H1 (cell line): ENCODE data around the gene KIF26B. TPM values are rescaled to one million over a fixed set of nuclear protein-coding genes. Genes with fewer than 3 reads are reported as not detected.

Experiments used
- CTCF ChIA-PET: fragments of 300-600 bp; sonication (Branson Sonifier 250); formaldehyde crosslinking; loops from one replicate; lab custom pipeline; 2021; ENCODE audit not compliant: partially characterized antibody; lab: Charles Lee
- POLR2A ChIA-PET: fragments of 300-600 bp; sonication (Branson Sonifier 250); formaldehyde crosslinking; loops from one replicate; lab custom pipeline; 2021; ENCODE audit warnings: inconsistent platforms; ENCODE audit not compliant: partially characterized antibody; lab: Charles Lee
- DNase-seq, 2 experiments: peaks; one replicate each; pipeline versions ENCODE4 v3.0.0 to v3.0.0-alpha.2; 2010 to 2022; ENCODE audit warnings: low spot score in 2 of 2, low read depth in 1 of 2, mixed read lengths in 1 of 2
- FAIRE-seq: peaks from 2 replicates; lab custom pipeline; 2011; peaks lifted over from hg19 to GRCh38; lab: Jason Lieb, UNC
- H2AFZ ChIP-seq: 2 replicates; pipeline ENCODE4 v1.8.1; 2012; ENCODE audit warnings: low read length, inconsistent platforms
- H2AK5ac ChIP-seq: 2 replicates; pipeline ENCODE4 v1.6.1; 2013; ENCODE audit warnings: low read depth, low read length
- H2BK120ac ChIP-seq: replicated peaks from 2 replicates; pipeline ENCODE3; 2013; ENCODE audit warnings: low read depth, low read length, inconsistent platforms
- H2BK12ac ChIP-seq: 2 replicates; pipeline ENCODE4 v1.6.1; 2013; ENCODE audit warnings: low read depth, low read length
- H2BK15ac ChIP-seq: 2 replicates; pipeline ENCODE4 v1.6.1; 2013; ENCODE audit warnings: low read length
- H2BK20ac ChIP-seq: 2 replicates; pipeline ENCODE4 v1.6.1; 2013; ENCODE audit warnings: low read length
- H2BK5ac ChIP-seq: 2 replicates; pipeline ENCODE4 v1.6.1; 2013; ENCODE audit warnings: low read depth, low read length
- H3K14ac ChIP-seq: 2 replicates; pipeline ENCODE4 v1.6.1; 2013; ENCODE audit warnings: inconsistent platforms; ENCODE audit not compliant: insufficient read length
- H3K18ac ChIP-seq: 2 replicates; pipeline ENCODE4 v1.6.1; 2013; ENCODE audit warnings: low read length; ENCODE audit errors: extremely low read depth
- H3K23ac ChIP-seq: 2 replicates; pipeline ENCODE4 v1.6.1; 2013; ENCODE audit warnings: inconsistent platforms; ENCODE audit not compliant: insufficient read length
- H3K23me2 ChIP-seq: 2 replicates; pipeline ENCODE4 v1.6.1; 2013; ENCODE audit warnings: low read depth, low read length
- H3K27ac ChIP-seq: 2 replicates; pipeline ENCODE4 v1.6.1; 2011; ENCODE audit warnings: low read depth, low read length, inconsistent platforms
- H3K27me3 ChIP-seq, 4 experiments: replicated peaks in 1 of 4; 1 replicate in 1 of 4; 2 replicates in 3 of 4; pipeline versions ENCODE4 v1.6.1 to v1.8.1; 2011 to 2013; ENCODE audit warnings: low read length in 3 of 4, mild to moderate bottlenecking in 3 of 4, inconsistent platforms in 2 of 4, mixed read lengths in 2 of 4, moderate library complexity in 1 of 4; ENCODE audit not compliant: control insufficient read depth in 3 of 4, insufficient read depth in 3 of 4; ENCODE audit errors: extremely low read depth in 1 of 4
- H3K36me3 ChIP-seq, 4 experiments: 2 replicates each; pipeline versions ENCODE4 v1.6.1 to v1.8.1; 2011 to 2013; ENCODE audit warnings: mild to moderate bottlenecking in 4 of 4, low read length in 3 of 4, moderate library complexity in 2 of 4, control low read depth in 1 of 4, inconsistent platforms in 1 of 4; ENCODE audit not compliant: insufficient read depth in 4 of 4, control insufficient read depth in 2 of 4
- H3K4ac ChIP-seq: replicated peaks from 2 replicates; pipeline ENCODE3; 2013; ENCODE audit warnings: low read length, low read depth, mixed read lengths, inconsistent platforms; ENCODE audit not compliant: insufficient read length
- H3K4me1 ChIP-seq, 4 experiments: replicated peaks in 1 of 4; 1 replicate in 1 of 4; 2 replicates in 3 of 4; pipeline versions ENCODE4 v1.6.1 to v1.8.1; 2011 to 2013; ENCODE audit warnings: low read length in 3 of 4, inconsistent platforms in 2 of 4, mixed read lengths in 1 of 4; ENCODE audit not compliant: insufficient read depth in 4 of 4, control insufficient read depth in 3 of 4
- H3K4me2 ChIP-seq, 2 experiments: 2 replicates each; pipeline versions ENCODE4 v1.6.1 to v1.8.1; 2011 to 2013; ENCODE audit warnings: low read depth in 2 of 2, low read length in 2 of 2, control low read depth in 1 of 2, inconsistent platforms in 1 of 2, mild to moderate bottlenecking in 1 of 2; ENCODE audit not compliant: insufficient read depth in 1 of 2
- H3K4me3 ChIP-seq, 4 experiments: fragments of 200-600, 300-600 bp in 1 of 4; sonication (generic), shearing (Covaris generic), sonication (Bioruptor Twin) in 1 of 4; 2 replicates each; pipeline versions ENCODE4 v1.5.1 to v1.8.1; 2011 to 2016; ENCODE audit warnings: low read length in 4 of 4, low read depth in 3 of 4, control low read depth in 2 of 4, inconsistent platforms in 2 of 4, mild to moderate bottlenecking in 2 of 4, mixed read lengths in 1 of 4, moderate library complexity in 1 of 4; ENCODE audit not compliant: insufficient read depth in 2 of 4; ENCODE audit errors: extremely low read depth in 1 of 4
- H3K56ac ChIP-seq: replicated peaks from 2 replicates; pipeline ENCODE3; 2013; ENCODE audit warnings: low read depth, mild to moderate bottlenecking, mixed read lengths, low read length, inconsistent platforms; ENCODE audit not compliant: insufficient read length
- H3K79me1 ChIP-seq: 2 replicates; pipeline ENCODE4 v1.6.1; 2013; ENCODE audit warnings: low read depth, low read length, control low read depth
- H3K79me2 ChIP-seq, 2 experiments: 2 replicates each; pipeline versions ENCODE4 v1.6.1 to v1.8.1; 2012 to 2013; ENCODE audit warnings: low read length in 2 of 2, mild to moderate bottlenecking in 2 of 2, inconsistent platforms in 1 of 2; ENCODE audit not compliant: insufficient read depth in 2 of 2, control insufficient read depth in 1 of 2
- H3K9ac ChIP-seq, 4 experiments: replicated peaks in 1 of 4; 1 replicate in 1 of 4; 2 replicates in 3 of 4; pipeline versions ENCODE4 v1.6.1 to v1.8.1; 2011 to 2013; ENCODE audit warnings: low read depth in 3 of 4, low read length in 3 of 4, control low read depth in 2 of 4, mild to moderate bottlenecking in 2 of 4, moderate library complexity in 2 of 4, inconsistent platforms in 1 of 4; ENCODE audit errors: extremely low read depth in 1 of 4
- H3K9me3 ChIP-seq, 2 experiments: 2 replicates each; pipeline versions ENCODE4 v1.6.1 to v1.8.1; 2012 to 2013; ENCODE audit warnings: mild to moderate bottlenecking in 2 of 2, moderate library complexity in 2 of 2, control low read depth in 1 of 2, inconsistent platforms in 1 of 2, low read depth in 1 of 2, low read length in 1 of 2, mixed read lengths in 1 of 2; ENCODE audit not compliant: insufficient read depth in 2 of 2
- H4K20me1 ChIP-seq, 2 experiments: replicated peaks in 1 of 2; 2 replicates each; pipeline versions ENCODE3 to v1.8.1; 2011 to 2013; ENCODE audit warnings: inconsistent platforms in 2 of 2, low read length in 2 of 2, mild to moderate bottlenecking in 1 of 2; ENCODE audit not compliant: insufficient read depth in 2 of 2, control insufficient read depth in 1 of 2
- H4K5ac ChIP-seq: 2 replicates; pipeline ENCODE4 v1.6.1; 2013; ENCODE audit warnings: low read length, low read depth, mixed read lengths, inconsistent platforms; ENCODE audit not compliant: insufficient read length
- H4K8ac ChIP-seq: 2 replicates; pipeline ENCODE4 v1.8.0; 2013; ENCODE audit warnings: mild to moderate bottlenecking, moderate library complexity, low read length, inconsistent platforms; ENCODE audit not compliant: insufficient read depth; ENCODE audit errors: extremely low read depth
- H4K91ac ChIP-seq: replicated peaks from 2 replicates; pipeline ENCODE3; 2013; ENCODE audit warnings: low read length, mixed read lengths, inconsistent platforms; ENCODE audit not compliant: insufficient read length
- CBX5 ChIP-seq: fragments of 300-800, 300-1000 bp; sonication (generic); IDR thresholded peaks from 2 replicates; pipeline ENCODE4 v1.7.1; 2016; ENCODE audit warnings: antibody characterized with exemption, low read length, low read depth
- CHD1 ChIP-seq: IDR thresholded peaks from 2 replicates; pipeline ENCODE4 v1.6.1; 2012; ENCODE audit warnings: low read depth, low read length, improper control_type of control experiment
- EGR1 ChIP-seq: IDR thresholded peaks from 2 replicates; pipeline ENCODE4 v1.6.1; 2011; ENCODE audit warnings: low read depth, low read length, borderline replicate concordance
- JUND ChIP-seq: IDR thresholded peaks from 2 replicates; pipeline ENCODE4 v1.6.1; 2011; ENCODE audit warnings: mild to moderate bottlenecking, improper control_type of control experiment, low read length
- MAFK ChIP-seq: IDR thresholded peaks from 2 replicates; pipeline ENCODE4 v1.6.1; 2012; ENCODE audit warnings: low read depth, mild to moderate bottlenecking, improper control_type of control experiment, low read length
- POLR2AphosphoS5 ChIP-seq: IDR thresholded peaks from 2 replicates; pipeline ENCODE4 v1.6.1; 2011; ENCODE audit warnings: low read depth, low read length
- POU5F1 ChIP-seq: IDR thresholded peaks from 2 replicates; pipeline ENCODE4 v1.6.1; 2011; ENCODE audit warnings: low read depth, mild to moderate bottlenecking, low read length, moderate library complexity
- RAD21 ChIP-seq, 2 experiments: IDR thresholded peaks in 1 of 2; conservative IDR thresholded peaks in 1 of 2; 2 replicates each; pipeline ENCODE4 v1.6.1; 2011; ENCODE audit warnings: low read depth in 2 of 2, low read length in 2 of 2, improper control_type of control experiment in 1 of 2, inconsistent platforms in 1 of 2, mild to moderate bottlenecking in 1 of 2, moderate library complexity in 1 of 2
- RNF2 ChIP-seq: fragments of 200-900, 300-1000 bp; sonication (generic); IDR thresholded peaks from 2 replicates; pipeline ENCODE4 v1.7.1; 2016; ENCODE audit warnings: borderline replicate concordance, low read depth, mild to moderate bottlenecking, antibody characterized with exemption, low read length; ENCODE audit not compliant: poor library complexity, severe bottlenecking; ENCODE audit errors: missing control alignments
- SP4 ChIP-seq: IDR thresholded peaks from 2 replicates; pipeline ENCODE4 v1.6.1; 2012; ENCODE audit warnings: low read length, inconsistent platforms
- TBP ChIP-seq: IDR thresholded peaks from 2 replicates; pipeline ENCODE4 v1.6.1; 2011; ENCODE audit warnings: low read depth, low read length, improper control_type of control experiment
- WGBS, 2 experiments: shearing (Covaris generic) in 1 of 2; methylation state at CpG; one replicate each; pipeline versions ENCODE4 v1.1.6 to v1.1.7; 2013 to 2015; ENCODE audit warnings: low lambda C conversion rate in 2 of 2, mixed read lengths in 2 of 2, inconsistent platforms in 1 of 2, low coverage in 1 of 2, missing lambda C conversion rate in 1 of 2; ENCODE audit not compliant: insufficient replicate concordance in 2 of 2, insufficient coverage in 1 of 2, insufficient read length in 1 of 2; ENCODE audit errors: extremely low coverage in 1 of 2, missing lambda C conversion rate in 1 of 2; 5-methylcytosine and 5-hydroxymethylcytosine counted together
- polyA plus RNA-seq, 7 experiments: library from polyadenylated mRNA; depleted of rRNA in 3 of 7; stranded (reverse) in 5 of 7; unstranded in 2 of 7; fragments of >200 nt in 5 of 7; fragments of 200-250 nt in 2 of 7; gene quantifications; 1 replicate in 5 of 7; 2 replicates in 1 of 7; 4 replicates in 1 of 7; pipeline versions ENCODE4 v1.2.1 to v1.2.3, GENCODE V29; 2011 to 2013; ENCODE audit warnings: missing spikeins in 2 of 7, mixed read lengths in 2 of 7
- total RNA-seq: library from RNA; stranded (reverse); fragmentation: NEBNext Ultra II Directional; extraction: Animal tissue kit (Norgen Biotek cat#: 25700); gene quantifications from 2 replicates; pipeline ENCODE4 v1.2.1, GENCODE V29; 2021
- TF ChIP-seq, protein P1 (sequence below): IDR thresholded peaks from 2 replicates; pipeline ENCODE4 v1.6.1; 2011; ENCODE audit warnings: low read depth, mild to moderate bottlenecking, low read length; ENCODE audit not compliant: insufficient read depth

Gene KIF26B
- total and polyA plus RNA-seq, 2 of the 8 experiments (the other 6 are each of a cell fraction or from before 2014, with no cell fraction given): 0.06 to 0.28 TPM

DNA sequence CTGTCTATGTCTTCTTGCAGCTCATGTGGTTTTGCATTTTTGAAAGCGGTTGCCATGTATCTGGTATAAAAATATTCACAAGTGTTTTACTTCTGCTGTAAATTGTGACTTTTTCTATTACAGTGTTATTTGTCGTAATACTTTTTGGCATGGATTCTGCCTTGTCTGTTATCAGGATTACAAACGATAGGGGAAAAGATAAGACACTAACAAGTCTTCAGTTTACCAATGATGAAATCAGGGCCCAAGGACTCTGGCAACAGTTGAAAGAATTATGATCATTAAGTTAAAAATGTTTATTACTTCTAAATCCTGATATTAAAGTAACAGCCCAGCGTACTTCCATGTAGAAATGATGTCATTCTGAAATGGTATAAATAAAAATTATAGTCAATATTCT lies 298.8 kb downstream of the KIF26B start:
- no peak overlapping the region for H3K56ac ChIP-seq
- ChIA-PET POLR2A (no interaction called here), CTCF (interaction anchor here (1.6 kb wide), 1 partner anchor 10 kb away, joined by 5 read pairs; no protein-coding TSS in a partner anchor)
- no peak overlapping the region for H4K5ac ChIP-seq
- peaks cover 2 to 8% (median 2%) of the 10 kb centered on the region in 4 experiments; a peak in 3 of 7 replicates for H3K4me1 ChIP-seq
- H4K20me1 ChIP-seq: no peaks in the 10 kb centered on the region
- no peak overlapping the region for H3K14ac ChIP-seq
- no peak for DNase-seq
- no peak overlapping the region for H3K4me3 ChIP-seq
- no peak overlapping the region for H2AK5ac ChIP-seq
- H3K27me3 ChIP-seq: no peaks in the 10 kb centered on the region
- no peak overlapping the region for H2BK5ac ChIP-seq
- H3K18ac ChIP-seq: no peak overlapping the region
- H3K79me2 ChIP-seq: no peaks in the 10 kb centered on the region
- no peak overlapping the region for H2BK15ac ChIP-seq
- no peak overlapping the region for H3K9ac ChIP-seq
- no peak overlapping the region for H2BK12ac ChIP-seq
- no peak overlapping the region for H3K27ac ChIP-seq
- no peak overlapping the region for H4K8ac ChIP-seq
- no peak for FAIRE-seq
- H3K23ac ChIP-seq: no peak overlapping the region
- no peak overlapping the region for H3K4me2 ChIP-seq
- no peak overlapping the region for H2BK20ac ChIP-seq
- no peaks in the 10 kb centered on the region for H3K23me2 ChIP-seq
- no peak overlapping the region for H3K4ac ChIP-seq
- H4K91ac ChIP-seq: no peak overlapping the region
- H2BK120ac ChIP-seq: no peak overlapping the region
- no peaks in the 10 kb centered on the region for H3K79me1 ChIP-seq
- no peaks in the 10 kb centered on the region for H3K36me3 ChIP-seq
- H2AFZ ChIP-seq: no peak overlapping the region
- 94% methylated on average over 4 of the region's 4 CpGs; no CpG with 5 or more reads in 1 of the 2 experiments for WGBS, 2 experiments
- no peaks in the 10 kb centered on the region for H3K9me3 ChIP-seq
- TF ChIP-seq MAFK (no peak), RAD21 (IDR thresholded peaks at IDR 0.05 in 1 of 2, conservative IDR thresholded peaks at IDR 0.05 in 1 of 2; ENCODE audit: low read depth in 2 of 2, low read length in 2 of 2) (no peak), POU5F1 (no peak), EGR1 (no peak), CBX5 (no peak), RNF2 (no peak), JUND (no peak), POLR2AphosphoS5 (no peak), CHD1 (no peak), TBP (no peak), SP4 (no peak)
- TF ChIP-seq, protein P1, sequence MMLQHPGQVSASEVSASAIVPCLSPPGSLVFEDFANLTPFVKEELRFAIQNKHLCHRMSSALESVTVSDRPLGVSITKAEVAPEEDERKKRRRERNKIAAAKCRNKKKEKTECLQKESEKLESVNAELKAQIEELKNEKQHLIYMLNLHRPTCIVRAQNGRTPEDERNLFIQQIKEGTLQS: no peak
